HL-60 (cell line): Measurements from ENCODE around the gene LMF2.

Experiments
- DNase-seq, 2 experiments: peaks; one replicate each; pipeline ENCODE4 v3.0.0-alpha.2; 2010 to 2020; ENCODE audit warnings: low read depth in 1 of 2, low spot score in 1 of 2
- H3K27ac ChIP-seq: fragments of 250-450 bp; sonication (Bioruptor Pico); replicated peaks from 2 replicates; pipeline ENCODE4 v1.5.1; 2020; ENCODE audit warnings: mild to moderate bottlenecking, moderate library complexity
- H3K27me3 ChIP-seq: fragments of 250-450 bp; sonication (Bioruptor Pico); 2 replicates; pipeline ENCODE4 v1.5.1; 2021; ENCODE audit warnings: mild to moderate bottlenecking, moderate library complexity; ENCODE audit not compliant: insufficient read depth, poor library complexity, severe bottlenecking
- H3K4me3 ChIP-seq: replicated peaks from 2 replicates; pipeline ENCODE4 v1.5.1; 2011; ENCODE audit warnings: mild to moderate bottlenecking, control low read depth, low read length; ENCODE audit not compliant: insufficient read depth
- CTCF ChIP-seq: IDR thresholded peaks from one replicate; pipeline ENCODE4 v1.5.1; 2011; ENCODE audit warnings: low read length, control low read depth, inconsistent platforms; ENCODE audit not compliant: insufficient read depth
- GABPA ChIP-seq: IDR thresholded peaks from 2 replicates; pipeline ENCODE4 v1.6.1; 2012; ENCODE audit warnings: low read depth
- POLR2AphosphoS5 ChIP-seq: IDR thresholded peaks from 2 replicates; pipeline ENCODE4 v1.6.1; 2012; ENCODE audit warnings: low read depth
- REST ChIP-seq: IDR thresholded peaks from 2 replicates; pipeline ENCODE4 v1.6.1; 2012; ENCODE audit warnings: low read depth; ENCODE audit not compliant: insufficient replicate concordance
- SPI1 ChIP-seq: IDR thresholded peaks from 2 replicates; pipeline ENCODE4 v1.6.1; 2012; ENCODE audit warnings: low read depth, mild to moderate bottlenecking, borderline replicate concordance

Gene LMF2

GRCh38 chr22:50483977-50484853, 23.3 kb downstream of the LMF2 start:
- H3K27me3 ChIP-seq = peaks cover 22% of the 10 kb centered on the region
- no peak overlapping the region for H3K27ac ChIP-seq
- DNase-seq = no peak
- no peak overlapping the region for H3K4me3 ChIP-seq
- TF ChIP-seq REST (no peak), POLR2AphosphoS5 (no peak), GABPA (no peak), SPI1 (no peak), CTCF (no peak)

- Histone ChIP-seq H3K4me3 (no peak overlapping the region), H3K27me3 (peaks cover 25% of the 10 kb centered on the region), H3K27ac (no peak overlapping the region)
- DNase-seq = no peak
- TF ChIP-seq SPI1 = no peak
- TF ChIP-seq POLR2AphosphoS5 = no peak
- no peak for TF ChIP-seq GABPA
- TF ChIP-seq CTCF = no peak
- no peak for TF ChIP-seq REST
Observed at GRCh38 chr22:50483556-50483955, 23.9 kb downstream of the LMF2 start.

GRCh38 chr22:50483106-50483505, 24.4 kb downstream of the LMF2 start:
- no peak for TF ChIP-seq SPI1
- TF ChIP-seq CTCF = no peak
- no peak for TF ChIP-seq REST
- no peak for TF ChIP-seq GABPA
- no peak for TF ChIP-seq POLR2AphosphoS5
- peaks cover 25% of the 10 kb centered on the region for H3K27me3 ChIP-seq
- H3K27ac ChIP-seq = no peak overlapping the region
- no peak overlapping the region for H3K4me3 ChIP-seq
- DNase-seq = no peak
